VCaP (cell line): ENCODE measurements around the gene CILP2.

Experiments
- H3K27ac ChIP-seq: fragments of 450-650 bp; 2 replicates; pipeline ENCODE4 v1.5.1; 2017
- CTCF ChIP-seq: fragments of 450-650 bp; conservative IDR thresholded peaks from 2 replicates; pipeline ENCODE4 v1.5.1; 2017; ENCODE audit warnings: mild to moderate bottlenecking, moderate library complexity

CILP2 gene

GRCh38 chr19:19550972-19551852 lies 13.1 kb downstream of the CILP2 start:
- H3K27ac ChIP-seq, result no peak overlapping the region
- TF ChIP-seq CTCF, result no peak

GRCh38 chr19:19551853-19552192 lies 13.8 kb downstream of the CILP2 start:
- H3K27ac ChIP-seq, result no peak overlapping the region
- no peak for TF ChIP-seq CTCF

DNA sequence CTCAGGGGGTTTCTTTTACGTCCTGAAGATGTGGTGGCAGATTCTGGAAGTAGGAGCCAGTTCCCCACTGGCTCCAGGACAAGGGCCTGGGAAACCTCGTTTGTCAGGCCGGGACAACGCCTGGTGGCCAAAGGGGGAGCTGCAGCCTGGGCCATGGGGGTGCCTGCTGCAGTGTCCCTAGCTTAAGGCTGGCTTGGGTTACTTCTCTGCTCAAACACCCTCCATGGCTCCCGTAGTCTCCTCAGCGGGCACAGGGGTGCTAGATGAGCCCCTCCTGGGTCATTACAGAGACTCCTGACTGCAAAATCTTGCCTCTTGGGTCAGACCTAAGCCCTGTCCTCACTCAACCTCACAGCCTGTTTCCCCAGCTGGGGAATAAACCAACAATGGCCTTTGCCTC lies 14.7 kb downstream of the CILP2 start:
- TF ChIP-seq CTCF, result peak; percentile 38; the same call in 1 of the 2 replicates

GRCh38 chr19:19553670-19554069 lies 15.6 kb downstream of the CILP2 start:
- TF ChIP-seq CTCF, result no peak
- H3K27ac ChIP-seq, result no peak overlapping the region

More for the DNA sequence above, 14.7 kb downstream of the CILP2 start:
- no peak overlapping the region for H3K27ac ChIP-seq

GRCh38 chr19:19554074-19555023 lies 16.3 kb downstream of the CILP2 start:
- H3K27ac ChIP-seq, result no peak overlapping the region
- TF ChIP-seq CTCF, result peak; percentile 68

- no peak for TF ChIP-seq CTCF
- no peak overlapping the region for H3K27ac ChIP-seq
Measured at GRCh38 chr19:19558055-19558454, 20.0 kb downstream of the CILP2 start.

GRCh38 chr19:19558636-19559035 lies 20.6 kb downstream of the CILP2 start:
- H3K27ac ChIP-seq, result no peak overlapping the region
- TF ChIP-seq CTCF, result no peak
